ENCODE data around the gene AP1G2.

- TF ChIP-seq CTCF (IDR thresholded peaks at IDR 0.05) (no peak), POLR2A (IDR thresholded peaks at IDR 0.05) (no peak)
These were observed 27.5 kb downstream of the AP1G2 start for GRCh38 chr14:23540141-23540469.

Data from body of pancreas (tissue), 4 donors.